HG03565 (cell line): ENCODE data around the gene COL6A1.
"Not testable (repeated sequence)": the region's sequence is repeated elsewhere in the genome, so short reads cannot be mapped to it uniquely, and the experiment has no call there.

ENCODE experiments used
- ATAC-seq: cut with Tn5 transposase; IDR thresholded peaks from one replicate; pipeline ENCODE4 v1.9.1; 2021; ENCODE audit warnings: mild to moderate bottlenecking, moderate library complexity; ENCODE audit not compliant: unreplicated experiment

The COL6A1 gene

GRCh38 chr21:46040707-46041106 is 59.1 kb downstream of the COL6A1 start:
- ATAC-seq = no peak

- no peak for ATAC-seq
These were observed 59.6 kb downstream of the COL6A1 start for GRCh38 chr21:46041183-46041582.

DNA sequence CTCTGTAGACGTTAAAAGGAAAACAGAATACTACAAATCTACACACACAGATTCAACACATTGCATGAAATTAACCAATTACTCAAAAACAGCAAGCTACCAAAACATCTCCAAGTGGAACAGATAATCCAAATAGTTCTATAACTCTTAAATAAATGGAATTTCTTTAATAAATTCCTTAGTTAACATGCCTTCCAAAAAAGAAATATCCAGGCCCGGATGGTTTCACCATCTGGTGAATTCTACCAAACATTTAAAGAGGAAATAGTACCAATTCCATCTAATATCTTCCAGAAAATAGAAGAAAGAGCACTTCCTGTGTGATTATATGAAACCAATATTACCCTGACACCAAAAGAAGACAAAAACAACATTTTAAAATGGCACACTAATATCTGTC is 63.6 kb downstream of the COL6A1 start:
- no peak for ATAC-seq

- ATAC-seq = no peak
These were observed 64.9 kb downstream of the COL6A1 start for GRCh38 chr21:46046471-46046870.

- ATAC-seq = not testable (repeated sequence)
These were observed 65.3 kb downstream of the COL6A1 start for GRCh38 chr21:46046906-46047305.

DNA sequence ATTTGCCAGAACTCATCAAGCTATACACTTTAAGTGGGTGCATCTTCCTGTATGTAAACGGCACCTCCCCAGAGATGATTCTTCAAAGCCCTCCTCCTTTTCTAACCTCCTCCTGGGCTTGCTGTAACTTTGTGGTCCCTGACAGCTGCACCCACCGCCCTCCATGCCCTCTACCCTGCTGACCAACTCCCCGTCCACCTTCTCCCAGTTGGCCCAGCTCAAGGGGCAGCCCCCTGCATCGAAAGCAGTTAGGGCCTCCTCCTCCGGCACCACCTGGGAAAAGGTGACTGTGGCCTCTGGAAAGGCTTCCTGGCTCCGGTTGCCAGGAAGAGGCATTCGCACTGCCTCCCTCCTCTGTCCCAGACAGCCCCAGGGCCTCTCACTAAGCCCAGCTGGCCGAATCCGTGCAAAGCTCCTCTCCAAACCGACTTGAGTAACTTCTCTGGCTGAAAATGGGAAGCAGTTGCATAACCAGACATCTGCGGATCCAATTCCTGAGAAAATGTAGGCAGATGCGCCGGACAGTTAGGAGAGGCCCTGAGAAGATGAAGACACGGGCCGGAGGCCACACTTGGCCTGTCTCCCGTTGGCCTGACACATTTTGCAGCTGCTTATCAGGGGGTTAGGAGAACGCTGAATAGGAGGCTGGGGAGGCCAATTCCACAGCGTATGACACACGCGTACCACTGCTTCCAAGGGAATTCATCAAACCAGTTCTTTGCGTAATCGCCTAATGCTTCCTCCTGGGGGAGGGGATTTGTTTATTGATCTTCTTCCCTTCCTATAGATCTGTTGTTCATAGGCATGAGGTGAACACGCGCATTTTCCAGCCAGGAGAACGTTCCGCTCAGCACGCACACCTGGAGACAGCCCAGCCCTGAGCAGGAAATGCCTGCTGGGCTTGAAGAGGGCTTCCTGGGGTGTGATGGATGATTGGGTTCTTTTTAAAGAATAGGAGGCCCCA is 67.6 kb downstream of the COL6A1 start:
- no peak for ATAC-seq

DNA sequence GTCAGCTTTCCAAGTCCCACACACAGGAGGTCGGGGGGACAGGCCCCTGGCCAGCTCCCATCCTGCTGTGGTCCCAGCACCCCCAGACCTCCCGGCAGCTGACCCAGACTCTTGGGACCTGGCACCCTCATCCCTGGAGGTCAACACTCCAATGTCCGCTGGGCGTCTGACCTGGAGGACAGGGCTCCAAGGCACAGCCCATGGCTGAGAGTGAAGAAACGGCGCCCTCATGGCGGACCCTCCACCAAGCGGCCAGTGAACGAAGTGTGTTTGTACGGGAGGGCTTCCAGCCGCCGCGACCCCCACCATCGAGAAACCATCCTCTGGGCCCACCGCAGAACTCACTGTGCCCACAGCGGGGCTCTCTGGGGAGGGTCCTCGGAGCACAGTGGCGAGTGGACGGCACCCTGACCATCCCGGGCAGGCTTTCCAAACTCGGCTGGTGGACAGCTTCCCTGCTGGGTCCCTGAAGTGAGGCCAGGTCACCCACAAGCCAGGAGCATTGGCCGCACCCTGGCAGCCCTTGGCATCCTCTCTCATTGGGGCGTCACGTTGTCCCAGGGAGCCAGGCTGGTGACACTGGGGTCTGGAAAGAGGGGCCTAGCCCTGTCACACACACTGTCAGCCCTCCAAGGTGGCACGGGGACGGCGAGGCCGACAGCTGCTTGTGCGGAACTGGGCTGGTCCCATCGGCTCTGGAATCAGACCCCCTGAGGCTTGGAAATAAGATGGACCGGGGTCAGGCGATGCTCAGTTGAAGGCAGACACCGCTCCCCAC is 68.5 kb downstream of the COL6A1 start:
- ATAC-seq = no peak

GRCh38 chr21:46050668-46051378 is 69.3 kb downstream of the COL6A1 start:
- ATAC-seq = no peak

DNA sequence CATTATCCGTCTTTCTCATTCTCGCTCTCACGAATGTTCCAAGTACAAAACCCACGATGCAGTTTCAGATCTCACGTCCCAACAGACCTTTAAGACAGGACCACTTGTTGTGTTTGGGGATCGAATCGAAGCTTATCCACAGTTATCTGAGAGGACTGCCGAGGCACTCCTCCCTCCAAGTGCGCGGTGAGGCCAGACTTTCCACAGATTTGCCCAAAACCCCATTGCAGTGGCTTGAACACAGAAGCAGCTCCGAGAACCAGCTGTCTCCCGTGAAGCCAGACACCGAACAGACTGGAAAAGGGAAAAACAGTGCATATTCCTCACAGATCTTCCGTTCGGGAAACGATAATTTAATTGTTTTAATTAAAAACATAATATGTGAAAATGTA is 69.8 kb downstream of the COL6A1 start:
- no peak for ATAC-seq

DNA sequence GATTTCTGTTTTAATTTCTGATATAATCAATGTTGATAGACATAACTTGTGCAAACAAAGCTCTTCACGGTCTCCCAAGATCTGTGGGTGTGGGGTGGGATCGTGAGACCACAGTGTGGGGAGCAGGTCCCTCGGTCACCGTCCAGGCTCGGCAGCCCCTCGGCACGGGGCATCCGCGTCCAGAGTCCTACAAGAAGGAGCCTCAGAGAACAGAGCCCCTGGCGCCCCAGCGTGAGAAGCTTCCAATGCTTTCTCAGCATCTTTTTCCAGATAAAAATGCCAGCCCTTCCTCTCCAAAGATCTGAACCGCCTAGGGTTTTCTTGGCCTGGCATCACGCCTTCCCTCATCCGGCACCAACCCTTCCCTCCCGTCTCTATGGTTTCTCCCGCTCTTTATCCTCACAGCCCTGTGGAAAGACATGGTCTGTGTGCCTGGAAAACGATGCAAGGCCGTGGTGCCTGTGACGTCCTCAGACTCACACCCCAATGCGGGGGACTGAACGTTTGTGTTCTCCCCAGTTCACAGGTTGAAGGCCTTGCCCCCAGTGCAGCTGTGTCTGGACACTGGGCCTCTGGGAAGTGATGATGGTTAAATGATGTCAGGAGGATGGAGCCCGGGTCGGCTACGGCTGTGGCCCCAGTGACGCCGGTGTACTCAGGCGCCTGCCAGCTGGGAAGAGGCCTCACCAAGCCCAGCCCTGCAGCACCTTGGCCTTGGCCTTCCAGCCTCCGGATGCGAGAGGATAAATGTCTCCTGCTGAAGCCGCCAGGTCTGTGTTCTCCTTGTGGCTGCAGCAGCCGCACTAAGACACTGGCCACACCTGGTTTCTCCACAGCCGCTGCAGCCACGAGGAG is 70.5 kb downstream of the COL6A1 start:
- no peak for ATAC-seq

DNA sequence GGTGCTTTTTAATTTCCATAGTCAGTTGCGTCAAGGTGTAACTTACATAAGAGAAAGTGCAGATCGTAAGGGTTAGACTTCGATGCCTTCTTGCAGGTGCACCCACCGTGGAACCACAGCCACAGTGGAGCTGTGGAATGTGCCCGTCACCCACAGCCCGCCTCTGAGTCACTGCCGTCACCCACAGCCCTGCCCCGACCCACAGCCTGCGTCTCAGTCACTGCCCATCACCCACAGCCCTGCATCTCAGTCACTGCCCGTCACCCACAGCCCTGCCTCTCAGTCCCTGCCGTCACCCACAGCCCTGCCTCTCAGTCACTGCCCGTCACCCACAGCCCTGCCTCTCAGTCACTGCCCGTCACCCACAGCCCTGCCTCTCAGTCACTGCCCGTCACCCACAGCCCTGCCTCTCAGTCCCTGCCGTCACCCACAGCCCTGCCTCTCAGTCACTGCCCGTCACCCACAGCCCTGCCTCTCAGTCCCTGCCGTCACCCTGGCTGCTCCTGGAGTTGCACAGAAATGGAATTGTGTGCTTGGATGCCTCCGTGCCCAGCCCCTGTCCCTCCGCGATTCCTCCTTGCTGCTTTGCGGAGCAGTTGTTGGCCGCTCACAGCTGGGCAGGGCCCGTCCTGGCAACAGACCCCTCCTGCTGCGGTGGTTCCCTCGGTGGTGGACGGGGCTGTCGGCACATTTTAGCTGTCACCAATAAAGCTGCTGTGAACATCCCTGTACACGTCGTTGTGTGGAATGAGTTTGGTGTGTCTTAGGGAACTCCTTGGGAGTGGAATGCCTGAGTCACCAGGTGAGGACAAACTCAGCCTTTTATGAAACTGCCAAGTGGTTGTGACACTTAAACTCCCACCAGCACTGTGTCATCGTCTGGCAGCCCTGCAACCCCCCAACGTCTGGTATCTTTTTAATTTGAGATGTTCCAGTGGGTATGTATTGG is 71.4 kb downstream of the COL6A1 start:
- no peak for ATAC-seq

DNA sequence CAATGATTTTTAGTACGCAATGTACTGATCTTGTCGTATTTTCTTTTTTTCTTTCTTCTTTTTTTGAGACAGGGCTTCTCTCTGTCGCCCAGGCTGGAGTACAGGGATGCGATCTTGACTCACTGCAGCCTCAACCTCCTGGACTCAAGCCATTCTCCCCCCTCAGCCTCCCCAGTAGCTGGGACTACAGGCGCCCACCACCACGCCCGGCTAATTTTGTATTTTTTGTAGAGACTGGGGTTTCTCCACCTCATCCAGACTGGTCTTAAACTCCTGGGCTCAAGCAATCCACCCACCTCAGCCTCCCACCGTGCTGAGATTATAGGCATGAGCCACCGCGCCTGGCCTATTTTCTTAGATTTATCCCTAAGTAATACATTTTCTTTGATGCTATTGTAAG is 72.5 kb downstream of the COL6A1 start:
- ATAC-seq = no peak

DNA sequence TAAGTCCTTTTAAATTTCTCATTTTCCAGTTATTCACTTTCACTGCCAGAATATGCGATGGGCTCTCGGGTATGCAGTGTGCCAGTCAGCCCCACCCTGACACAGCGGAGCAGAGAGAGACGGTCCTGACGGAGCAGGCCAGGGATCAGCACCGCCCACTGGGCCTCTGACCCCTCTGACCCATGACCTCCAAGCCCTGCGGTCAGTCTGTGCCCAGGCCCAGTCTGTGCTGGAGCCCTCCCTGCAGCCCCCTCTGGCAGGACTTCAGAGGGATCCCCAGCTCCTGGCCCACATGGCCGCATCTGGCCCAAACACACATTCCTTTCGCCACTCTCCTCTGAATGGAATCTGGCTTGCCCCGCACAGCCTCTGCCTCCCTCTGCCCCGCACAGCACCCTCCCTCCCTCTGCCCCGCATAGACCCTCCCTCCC is 72.9 kb downstream of the COL6A1 start:
- no peak for ATAC-seq
